ENCODE measurements around the gene TNRC6C.
"Not testable (repeated sequence)": the region's sequence is repeated elsewhere in the genome, so short reads cannot be mapped to it uniquely, and the experiment has no call there.

The TNRC6C gene

GRCh38 chr17:78134899-78135385 is 176.4 kb downstream of the TNRC6C start:
- DNase-seq: no peak
- no peak for TF ChIP-seq GATA1 (IDR thresholded peaks at IDR 0.05; ENCODE audit: low read depth, low read length)
- TF ChIP-seq POLR2A (IDR thresholded peaks at IDR 0.05; ENCODE audit: low read length): no peak

- peak in 1 of 2 experiments; percentile 60 for DNase-seq
- TF ChIP-seq POLR2A (IDR thresholded peaks at IDR 0.05; ENCODE audit: low read length) (no peak), GATA1 (IDR thresholded peaks at IDR 0.05; ENCODE audit: low read depth, low read length) (no peak)
Measured at GRCh38 chr17:78135858-78136500, 177.5 kb downstream of the TNRC6C start.

GRCh38 chr17:78137392-78138203 is 179.1 kb downstream of the TNRC6C start:
- peak; percentile 46 to 47 for DNase-seq
- no peak for TF ChIP-seq POLR2A (IDR thresholded peaks at IDR 0.05; ENCODE audit: low read length)
- no peak for TF ChIP-seq GATA1 (IDR thresholded peaks at IDR 0.05; ENCODE audit: low read depth, low read length)

- no peak for DNase-seq
- TF ChIP-seq POLR2A (IDR thresholded peaks at IDR 0.05; ENCODE audit: low read length): no peak
- no peak for TF ChIP-seq GATA1 (IDR thresholded peaks at IDR 0.05; ENCODE audit: low read depth, low read length)
Measured at GRCh38 chr17:78138204-78139060, 179.9 kb downstream of the TNRC6C start.

- DNase-seq: not testable (repeated sequence)
Measured at GRCh38 chr17:78139861-78140168, 181.3 kb downstream of the TNRC6C start.

- TF ChIP-seq POLR2A (IDR thresholded peaks at IDR 0.05; ENCODE audit: low read length): peak; percentile 45
- no peak for TF ChIP-seq GATA1 (IDR thresholded peaks at IDR 0.05; ENCODE audit: low read depth, low read length)
- DNase-seq: peak; percentile 98 to 99
Measured at GRCh38 chr17:78140169-78141051, 181.9 kb downstream of the TNRC6C start.

- no peak for DNase-seq
- no peak for TF ChIP-seq POLR2A (IDR thresholded peaks at IDR 0.05; ENCODE audit: low read length)
Measured at GRCh38 chr17:78141437-78142118, 183.1 kb downstream of the TNRC6C start.

- TF ChIP-seq POLR2A (IDR thresholded peaks at IDR 0.05; ENCODE audit: low read length): no peak
- no peak for TF ChIP-seq GATA1 (IDR thresholded peaks at IDR 0.05; ENCODE audit: low read depth, low read length)
- no peak for DNase-seq
Measured at GRCh38 chr17:78142119-78142861, 183.8 kb downstream of the TNRC6C start.

GRCh38 chr17:78143214-78144146 is 185.0 kb downstream of the TNRC6C start:
- no peak for TF ChIP-seq POLR2A (IDR thresholded peaks at IDR 0.05; ENCODE audit: low read length)
- TF ChIP-seq GATA1 (IDR thresholded peaks at IDR 0.05; ENCODE audit: low read depth, low read length): no peak
- no peak for DNase-seq

GRCh38 chr17:78144147-78144719 is 185.7 kb downstream of the TNRC6C start:
- DNase-seq: peak; percentile 80 to 85
- TF ChIP-seq GATA1 (IDR thresholded peaks at IDR 0.05; ENCODE audit: low read depth, low read length): no peak
- TF ChIP-seq POLR2A (IDR thresholded peaks at IDR 0.05; ENCODE audit: low read length): no peak

Measured in erythroblast (primary cell).